HPDE6-E6E7 (cell line): ENCODE results near the gene GPR75.
A peak's percentile ranks its signal among the peaks of the same experiment; 100 is the strongest.

Source experiments
- DNase-seq: peaks from one replicate; pipeline ENCODE4 v3.0.0; 2011; ENCODE audit warnings: missing footprints; ENCODE audit errors: extremely low spot score

GPR75 gene

DNA sequence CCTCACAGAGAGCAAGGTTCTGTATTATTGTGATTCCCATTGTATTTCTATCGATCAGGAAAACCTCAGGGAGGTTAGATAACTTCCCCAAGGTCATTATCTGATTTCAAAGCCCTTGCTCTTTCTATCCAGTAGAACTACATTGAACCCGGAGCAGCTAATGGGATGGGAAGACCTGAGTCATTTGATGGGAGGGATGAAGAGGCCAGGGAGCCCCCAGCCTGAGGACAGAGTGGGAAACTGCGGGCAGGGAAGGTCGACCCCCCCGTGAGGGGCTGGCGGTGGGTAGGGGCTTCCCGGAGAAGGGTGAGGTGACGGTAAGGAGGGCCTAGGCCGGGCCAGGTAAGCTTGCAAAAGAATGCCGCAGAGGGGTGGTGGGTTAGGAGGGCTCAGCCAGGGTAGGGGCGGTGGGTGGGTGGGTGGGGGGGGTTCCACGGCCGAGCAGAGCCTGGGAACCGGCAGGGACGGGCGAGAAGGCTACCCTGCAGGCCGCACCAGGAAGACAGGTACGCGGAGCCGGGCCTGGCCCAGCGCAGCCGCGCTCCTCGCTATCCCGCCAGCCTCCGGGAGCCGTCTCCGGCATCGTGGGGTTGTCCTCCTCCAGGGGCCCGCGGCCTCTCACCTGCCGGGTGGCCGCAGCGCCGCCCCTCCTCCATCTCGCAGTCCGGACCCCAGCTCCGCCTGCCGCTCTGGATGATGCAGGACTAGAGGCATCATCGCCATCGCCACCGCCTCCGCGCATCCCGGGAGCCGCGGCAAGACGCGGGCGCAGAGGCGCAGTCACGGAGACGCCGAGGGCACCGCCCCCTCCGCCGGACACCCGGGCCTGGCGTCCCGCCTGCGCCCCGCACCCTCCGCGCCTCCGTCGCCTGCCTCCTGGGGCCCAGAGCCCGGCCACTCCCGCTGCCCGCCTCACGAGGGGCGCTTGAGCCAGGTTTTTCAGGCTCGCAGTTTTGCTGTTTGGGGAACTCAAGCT lies at the start of gene GPR75:
Gene GPR75, minus strand, starts transcription at position 762 of the 976 bp plus-strand sequence. CDS start 5,211 bp downstream, outside the sequence.
- no peak for DNase-seq

DNA sequence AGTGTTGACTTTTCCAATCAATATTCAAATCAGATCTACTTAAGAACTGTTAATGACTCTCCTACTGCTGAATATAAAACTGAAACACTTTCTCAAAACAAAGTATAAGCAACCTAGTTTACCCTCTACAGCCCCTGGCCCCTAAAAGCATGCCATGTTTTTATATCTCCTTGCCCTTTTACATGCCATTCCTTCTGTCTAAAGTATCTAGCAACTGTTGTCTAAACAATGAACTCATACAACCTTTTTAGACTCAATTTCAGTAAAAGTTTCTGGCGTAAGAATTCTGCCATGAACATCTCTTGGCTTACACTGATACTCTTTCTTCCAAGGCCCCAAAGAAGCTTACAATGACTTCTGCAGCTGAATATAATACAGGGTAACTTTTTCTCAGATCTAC lies 47.8 kb upstream of the GPR75 start:
- no peak for DNase-seq

DNA sequence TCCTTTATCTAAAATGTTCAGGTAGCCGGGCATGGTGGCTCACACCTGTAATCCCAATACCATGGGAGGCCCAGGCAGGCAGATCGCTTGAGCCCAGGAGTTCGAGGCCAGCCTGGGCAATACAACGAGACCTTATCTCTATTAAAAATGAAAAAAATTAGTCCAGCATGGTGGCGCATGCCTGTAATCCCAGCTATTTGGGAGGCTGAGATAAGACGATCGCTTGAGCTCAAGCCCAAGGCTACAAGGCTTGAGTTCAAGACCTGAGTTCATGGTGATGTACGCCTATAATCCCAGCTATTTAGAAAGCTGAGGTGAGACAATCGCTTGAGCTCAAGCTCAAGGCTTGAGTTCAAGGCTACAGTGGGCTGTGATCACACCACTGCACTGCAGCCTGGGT lies 45.6 kb upstream of the GPR75 start:
- DNase-seq = no peak

DNA sequence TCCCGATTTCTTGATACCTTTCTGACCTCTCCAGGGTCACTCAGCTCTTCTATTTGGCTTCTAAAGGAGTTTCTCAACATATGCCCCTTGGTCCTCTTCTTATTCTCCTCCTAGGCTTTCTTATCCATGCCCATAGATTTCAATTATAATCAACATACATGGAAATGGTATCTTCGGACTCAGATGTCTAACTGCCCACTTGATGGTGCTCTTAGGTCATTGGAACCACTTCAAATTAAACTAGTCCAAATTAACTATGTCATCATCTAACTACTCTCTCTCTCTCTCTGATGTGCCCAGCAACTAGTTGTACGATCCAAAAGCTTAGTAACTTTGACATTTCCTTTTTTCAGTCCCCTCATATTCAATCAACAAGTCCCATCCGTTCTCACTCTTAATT lies 43.2 kb upstream of the GPR75 start:
- no peak for DNase-seq

DNA sequence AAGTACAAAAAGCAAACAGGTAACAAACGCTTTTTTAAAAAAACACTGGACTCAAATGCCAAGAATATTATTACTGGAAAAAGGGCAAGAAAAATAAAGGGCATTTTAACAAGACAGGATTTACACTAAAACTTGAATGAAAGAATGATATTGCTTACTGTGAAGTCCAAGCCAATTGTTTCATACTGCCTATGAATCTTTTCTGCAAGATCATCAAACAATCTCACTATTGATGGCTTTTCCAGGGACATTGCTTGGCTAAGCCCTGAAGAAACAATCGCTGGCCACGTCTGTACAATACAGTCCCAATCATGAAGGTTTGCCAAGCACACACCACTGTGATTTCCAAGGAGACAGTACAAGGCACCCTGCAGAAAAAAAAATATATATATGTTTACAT lies 41.4 kb upstream of the GPR75 start:
- no peak for DNase-seq

DNA sequence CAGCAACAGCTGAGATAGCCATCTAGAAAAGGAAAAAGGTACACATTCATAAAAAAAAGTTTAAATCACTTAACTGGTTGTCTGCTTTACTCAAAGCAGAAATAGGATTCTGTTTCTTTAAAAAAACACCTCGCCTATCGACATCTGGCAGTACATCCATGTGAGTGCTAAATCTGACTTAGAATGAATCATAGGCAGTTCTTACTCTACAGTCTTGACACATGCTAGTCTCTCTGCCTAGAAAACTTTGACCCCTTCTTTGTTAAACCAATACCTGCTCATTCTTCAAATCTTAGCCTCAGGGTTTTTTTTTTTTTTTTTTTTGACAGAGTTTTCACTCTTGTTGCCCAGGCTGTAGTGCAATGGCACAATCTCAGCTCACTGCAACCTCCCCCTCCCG lies 37.1 kb upstream of the GPR75 start:
- DNase-seq = peak; percentile 72

DNA sequence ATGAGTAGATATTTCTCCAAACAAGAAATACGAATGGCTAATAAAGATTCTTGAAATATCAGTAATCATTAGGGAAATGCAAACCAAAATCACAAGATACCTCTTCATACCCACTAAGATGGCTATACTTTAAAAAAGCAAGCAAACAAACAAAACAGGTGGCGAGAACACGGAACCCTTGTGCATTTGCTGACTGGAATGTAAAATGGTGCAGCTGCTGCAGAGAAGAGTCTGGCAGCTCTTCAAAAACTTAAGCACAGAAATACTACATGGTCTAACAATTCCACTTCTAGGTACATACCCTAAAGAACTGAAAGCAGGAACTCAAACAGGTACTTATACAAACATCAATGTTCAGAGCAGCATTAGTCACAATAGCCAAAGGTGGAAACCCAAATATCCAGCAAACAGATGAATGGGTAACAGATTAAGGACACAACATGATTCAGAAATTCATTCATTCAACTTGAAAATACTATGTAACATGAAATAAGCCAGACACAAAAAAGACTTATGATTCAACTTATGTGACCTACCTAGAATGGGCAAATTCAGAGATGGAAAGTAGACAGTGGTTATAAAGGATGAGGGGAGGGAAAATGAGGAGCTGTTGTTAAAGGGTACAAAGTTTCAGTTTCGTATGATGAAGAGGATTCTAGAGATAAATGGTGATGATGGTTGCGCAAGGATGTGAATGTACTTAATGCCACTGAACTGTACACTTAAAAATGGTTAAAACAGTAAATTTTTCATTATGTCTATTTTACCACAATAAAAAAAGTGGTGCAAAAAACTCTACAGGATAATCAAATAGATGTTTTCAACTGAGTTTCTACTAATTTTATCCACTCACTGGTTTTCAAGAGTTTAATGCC lies 26.9 kb upstream of the GPR75 start:
- no peak for DNase-seq

DNA sequence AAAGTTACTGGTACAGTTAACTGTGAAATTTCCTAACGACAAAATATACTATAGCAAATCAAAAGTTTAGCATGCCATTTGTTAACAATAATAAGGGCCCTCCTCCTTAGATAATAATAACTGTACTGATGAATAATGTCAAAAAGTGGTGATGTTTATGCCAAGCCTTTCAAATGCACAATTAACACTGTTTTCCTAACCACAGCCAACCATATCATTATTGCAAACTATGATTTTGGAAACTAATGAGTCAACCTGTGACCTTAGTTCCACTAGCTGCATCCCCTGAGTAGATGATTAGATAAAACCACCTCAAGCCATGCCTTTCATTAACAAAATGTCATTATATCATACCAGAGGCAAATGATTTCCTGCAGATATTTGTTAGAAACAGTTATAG lies 25.1 kb upstream of the GPR75 start:
- DNase-seq = no peak

DNA sequence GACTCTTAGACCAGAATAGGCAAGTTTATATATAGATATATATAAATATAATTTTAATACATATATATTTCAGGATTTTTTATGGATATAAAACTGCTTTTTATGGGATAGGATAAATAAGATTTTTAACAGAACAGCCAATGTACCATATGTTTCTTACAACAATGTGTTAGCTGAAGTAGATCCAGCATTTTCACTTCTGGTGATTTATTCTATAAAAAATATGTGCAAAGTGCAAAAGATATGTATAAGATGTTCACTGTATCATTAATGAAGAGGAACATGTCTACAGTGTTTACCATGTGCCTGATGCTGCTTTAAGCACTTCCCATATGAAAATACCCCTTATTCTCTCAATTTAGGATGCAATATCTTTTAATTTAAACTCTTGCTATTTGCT lies 22.2 kb upstream of the GPR75 start:
- DNase-seq = no peak

DNA sequence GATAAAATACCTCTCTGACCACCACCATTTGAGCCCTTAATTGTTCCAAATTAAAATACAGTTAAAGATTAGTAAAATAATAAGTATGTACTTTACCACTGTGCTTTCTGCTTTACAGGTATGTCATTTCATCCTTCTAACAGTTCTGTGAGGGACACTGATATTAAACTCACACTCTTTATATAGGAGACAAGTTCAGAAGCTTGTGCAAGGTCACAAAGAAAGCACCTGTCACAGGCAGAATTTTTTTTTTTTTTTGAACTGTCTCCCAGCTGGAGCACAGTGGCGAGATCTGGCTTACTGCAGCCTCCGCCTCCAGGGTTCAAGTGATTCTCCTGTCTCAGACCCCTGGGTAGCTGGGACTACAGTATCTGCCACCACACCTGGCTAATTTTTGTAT lies 21.6 kb upstream of the GPR75 start:
- DNase-seq = no peak

DNA sequence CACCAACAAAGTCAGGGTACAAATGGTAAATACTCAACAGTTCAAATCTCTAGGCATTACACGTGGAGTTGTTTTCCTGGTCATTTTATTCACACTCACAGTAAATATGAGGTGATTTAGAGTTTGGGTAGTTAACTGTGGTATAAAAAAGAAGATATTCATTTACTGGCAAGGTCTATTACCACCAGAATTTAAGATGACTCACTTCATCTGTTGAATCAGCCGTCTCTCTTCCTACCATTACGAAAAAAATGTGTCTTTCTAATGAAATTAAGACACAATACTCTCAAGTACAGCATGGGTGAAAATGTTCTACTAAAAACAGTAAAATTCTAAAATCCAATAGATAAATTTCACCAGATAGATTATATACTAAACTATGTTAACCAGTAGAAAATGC lies 21.0 kb upstream of the GPR75 start:
- peak; percentile 7 for DNase-seq

DNA sequence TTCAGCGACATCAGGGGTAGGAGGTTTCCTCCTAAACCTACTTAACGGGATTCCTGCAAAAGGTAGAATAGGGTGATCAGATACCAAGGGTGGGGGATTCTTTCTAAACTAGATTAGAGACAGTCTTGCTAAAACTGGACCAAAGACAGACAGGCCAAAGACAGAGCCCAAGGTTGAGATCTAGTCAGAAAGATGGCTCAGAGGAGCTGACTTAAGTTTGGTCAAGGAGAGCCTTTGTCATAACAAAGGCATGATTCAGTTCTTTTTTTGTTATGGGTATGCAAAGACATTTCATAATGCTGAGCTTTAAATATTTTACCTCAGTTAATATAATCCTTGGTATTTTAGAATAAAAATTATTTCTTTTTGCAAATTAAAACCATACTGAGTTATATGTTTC lies 17.8 kb upstream of the GPR75 start:
- no peak for DNase-seq

DNA sequence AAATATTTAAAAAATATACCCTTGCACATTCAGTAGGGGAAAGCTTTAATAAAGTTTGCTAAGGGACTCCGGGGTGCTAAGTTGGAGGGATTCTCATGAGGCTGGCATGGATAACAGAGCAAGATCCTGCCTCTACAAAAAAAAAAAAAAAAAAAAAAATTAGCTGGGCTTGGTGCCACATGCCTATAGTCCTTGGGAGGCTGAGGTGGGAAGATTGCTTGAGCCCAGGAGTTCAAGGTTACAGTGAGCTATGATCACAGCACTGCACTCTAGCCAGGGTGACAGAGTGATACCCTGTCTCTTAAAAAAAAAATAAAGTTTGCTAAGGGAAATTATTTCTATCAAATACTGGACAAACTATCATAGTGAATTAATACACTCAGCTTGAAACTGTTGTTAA lies 17.3 kb upstream of the GPR75 start:
- DNase-seq = no peak

DNA sequence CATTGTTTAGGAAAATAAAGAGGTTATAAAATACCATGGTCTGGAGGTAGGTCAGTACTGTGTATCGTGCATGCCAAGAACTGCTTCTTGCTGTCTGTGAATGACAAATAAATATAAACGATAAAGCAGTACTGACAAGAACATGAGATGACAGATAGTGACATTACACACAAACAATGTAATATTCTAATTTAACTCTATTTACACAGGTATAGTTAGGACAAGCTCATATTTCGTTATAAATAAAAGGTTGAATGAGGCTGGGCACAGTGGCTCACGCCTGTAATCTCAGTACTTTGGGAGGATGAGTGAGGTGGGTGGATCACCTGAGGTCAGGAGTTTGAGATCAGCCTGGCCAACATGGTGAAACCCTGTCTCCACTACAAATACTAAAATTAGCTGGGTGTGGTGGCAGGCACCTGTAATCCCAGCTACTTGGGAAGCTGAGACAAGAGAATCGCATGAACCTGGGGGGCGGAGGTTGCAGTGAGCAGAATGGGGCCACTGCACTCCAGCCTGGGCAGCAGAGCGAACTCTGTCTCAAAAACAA lies 14.7 kb upstream of the GPR75 start:
- DNase-seq = no peak

DNA sequence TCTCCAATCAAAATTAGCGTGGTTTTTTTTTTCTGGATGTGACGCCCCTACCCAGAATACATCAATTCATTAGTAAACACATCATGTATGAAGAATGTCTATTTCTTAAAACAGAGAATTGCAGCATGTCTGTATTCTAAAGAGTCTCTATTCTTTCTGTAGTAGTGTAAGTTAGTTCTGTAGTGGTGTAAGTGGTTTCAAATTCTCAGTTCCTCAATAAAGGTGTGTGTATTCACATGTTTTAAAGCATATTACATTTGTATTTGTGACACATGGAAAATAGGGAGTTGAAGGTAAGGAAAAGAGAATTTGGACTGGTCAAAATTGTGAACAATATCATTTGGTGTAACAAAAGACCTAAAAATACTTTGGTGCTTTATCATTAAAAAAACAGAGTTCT lies 8.0 kb upstream of the GPR75 start:
- no peak for DNase-seq

DNA sequence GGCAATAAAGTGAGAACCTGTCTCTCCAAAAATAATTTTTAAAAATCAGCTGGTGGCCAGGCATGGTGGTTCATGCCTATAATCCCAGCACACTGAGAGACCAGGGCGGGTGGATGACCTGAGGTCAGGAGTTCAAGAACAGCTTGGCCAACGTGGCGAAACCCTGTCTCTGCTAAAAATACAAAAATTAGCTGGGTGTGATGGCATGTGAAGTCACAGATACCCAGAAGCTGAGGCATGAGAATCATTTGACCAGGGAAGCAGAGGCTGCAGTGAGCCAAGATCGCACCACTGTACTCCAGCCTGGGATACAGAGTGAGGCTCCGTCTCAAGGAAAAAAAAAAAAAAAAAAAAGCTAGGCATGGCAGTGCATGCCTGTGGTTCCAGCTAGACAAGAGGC lies 7.4 kb upstream of the GPR75 start:
- DNase-seq = no peak

DNA sequence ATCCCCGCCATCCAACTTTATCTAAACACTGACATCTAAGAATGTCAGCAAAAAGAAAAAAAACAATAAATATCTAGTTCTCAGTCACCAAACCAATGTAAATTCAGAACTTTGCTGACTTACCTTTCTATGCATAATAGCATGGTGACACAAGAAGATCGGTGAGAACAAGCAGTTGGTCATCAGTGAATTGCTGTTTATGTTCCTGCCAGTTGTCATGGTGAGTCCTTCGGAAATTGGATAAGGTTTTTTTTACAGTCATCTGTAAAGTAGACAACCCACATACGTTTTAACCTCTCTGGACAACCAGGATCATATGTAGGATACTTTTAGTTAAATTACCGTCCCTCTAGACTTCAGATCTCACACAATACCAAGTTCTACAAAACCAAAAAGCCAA lies 6.2 kb upstream of the GPR75 start:
- DNase-seq = no peak

DNA sequence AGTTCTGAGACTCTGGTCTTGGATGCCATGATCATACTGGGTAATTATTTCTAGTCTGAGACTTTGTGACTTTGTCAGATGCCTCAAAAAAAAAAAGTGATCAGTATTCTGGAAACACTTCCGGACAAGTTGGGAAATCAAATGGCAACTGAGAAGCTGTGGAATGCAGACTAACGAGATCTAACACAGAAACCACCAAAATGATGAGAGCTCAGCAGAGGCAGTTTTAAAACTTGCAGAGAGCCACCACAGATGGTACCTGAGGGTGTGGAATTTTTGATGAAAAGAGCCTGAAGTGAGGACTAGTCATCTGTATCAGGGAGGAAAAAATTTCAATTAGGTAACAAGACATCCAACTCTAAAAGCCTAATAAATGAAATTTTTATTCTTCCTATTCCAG lies 5.5 kb upstream of the GPR75 start:
- no peak for DNase-seq

DNA sequence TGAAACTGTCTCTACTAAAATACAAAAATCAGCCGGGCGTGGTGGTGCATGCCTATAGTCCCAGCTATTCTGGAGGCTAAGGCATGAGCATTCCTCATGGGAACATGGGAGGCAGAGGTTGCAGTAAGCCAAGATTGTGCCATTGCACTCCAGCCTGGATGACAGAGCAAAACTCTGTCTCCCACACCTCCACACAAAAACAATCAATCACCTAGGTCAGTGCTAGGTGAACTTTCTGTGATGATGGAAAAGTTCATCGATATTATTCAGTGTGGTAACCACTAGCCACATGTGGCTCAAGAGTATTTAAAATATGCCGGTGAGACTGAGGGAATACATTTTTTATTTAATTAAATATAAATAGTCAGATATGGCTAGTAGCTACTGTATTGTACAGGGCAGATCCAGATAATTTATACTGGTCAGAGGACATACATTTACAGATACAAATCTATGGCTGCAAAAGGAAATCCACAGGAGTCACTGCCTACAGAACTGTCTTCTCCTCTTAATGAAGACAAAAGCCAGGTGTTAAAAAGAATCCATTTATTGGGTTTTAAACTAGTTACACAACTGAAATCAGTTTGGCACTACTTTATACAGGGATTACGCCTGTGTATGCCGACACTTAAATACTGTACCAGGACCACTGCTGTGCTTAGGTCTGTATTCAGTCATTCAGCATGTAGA lies 3.9 kb upstream of the GPR75 start:
- DNase-seq = no peak

DNA sequence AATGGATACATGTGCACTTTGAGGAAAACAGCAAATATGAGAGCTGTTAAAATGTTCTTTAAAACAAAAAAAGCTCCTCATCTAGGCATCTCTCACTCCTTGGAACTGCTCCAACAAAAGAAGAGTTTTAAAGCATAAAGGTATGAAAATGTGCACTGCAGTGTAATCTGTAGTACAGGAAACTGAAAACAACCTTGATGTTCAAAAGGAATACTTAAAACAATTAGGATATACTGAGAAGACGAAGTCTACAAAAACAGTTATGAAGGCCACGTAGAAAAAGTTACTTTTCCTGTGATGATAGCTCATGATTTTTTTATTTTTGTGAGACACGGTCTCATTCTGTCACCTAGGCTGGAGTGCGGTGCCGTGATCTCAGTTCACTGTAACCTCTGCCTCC lies 2.1 kb upstream of the GPR75 start:
- DNase-seq = no peak

DNA sequence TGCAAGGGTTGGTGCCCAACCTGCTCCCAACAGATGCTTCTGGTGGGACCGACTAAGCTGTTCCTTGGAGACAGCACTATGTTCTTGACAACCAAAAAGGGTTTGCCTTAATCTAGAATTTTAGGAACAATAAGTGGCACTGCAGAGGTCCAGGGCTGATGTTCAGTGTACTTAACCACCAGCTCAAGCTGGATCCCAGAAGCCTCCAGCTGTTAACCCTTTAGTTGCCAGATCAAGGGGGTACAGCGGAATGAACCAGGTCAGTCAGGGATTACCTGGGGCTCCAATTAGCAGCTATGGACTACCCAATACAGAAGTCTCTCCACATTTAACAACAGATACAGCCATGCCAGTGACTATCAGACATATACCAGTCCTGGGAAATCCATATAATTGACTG lies 3.5 kb downstream of the GPR75 start:
- DNase-seq = no peak

DNA sequence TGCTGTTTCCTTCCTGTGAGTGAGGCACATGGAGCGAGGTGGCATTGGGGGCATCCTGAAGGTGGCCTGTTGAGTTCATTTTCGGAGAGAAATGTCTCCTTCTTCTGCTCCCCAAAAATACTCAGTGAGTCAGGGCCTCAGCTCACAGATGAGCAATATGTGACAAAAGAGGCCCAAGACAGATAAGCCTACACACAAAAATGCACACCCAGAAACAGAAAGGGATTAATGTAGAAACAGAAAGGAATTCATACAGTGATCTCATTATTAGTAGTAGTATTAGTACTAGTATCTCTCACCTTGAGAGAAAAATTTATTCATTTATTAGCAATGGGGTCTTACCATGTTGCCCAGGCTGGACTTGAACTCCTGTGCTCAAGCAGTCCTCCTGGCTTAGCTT lies 5.1 kb downstream of the GPR75 start:
- DNase-seq = no peak
